Eye (tissue), 1 donor: ENCODE measurements around the gene CORO2A.
A peak's percentile ranks its signal among the peaks of the same experiment; 100 is the strongest.
"Not testable (repeated sequence)": the region's sequence is repeated elsewhere in the genome, so short reads cannot be mapped to it uniquely, and the experiment has no call there.

Source experiments
- DNase-seq: peaks from one replicate; pipeline ENCODE4 v3.0.0-alpha.2; 2015

CORO2A gene

GRCh38 chr9:98080326-98080725 lies 112.1 kb downstream of the CORO2A start:
- DNase-seq: peak; percentile 77

DNA sequence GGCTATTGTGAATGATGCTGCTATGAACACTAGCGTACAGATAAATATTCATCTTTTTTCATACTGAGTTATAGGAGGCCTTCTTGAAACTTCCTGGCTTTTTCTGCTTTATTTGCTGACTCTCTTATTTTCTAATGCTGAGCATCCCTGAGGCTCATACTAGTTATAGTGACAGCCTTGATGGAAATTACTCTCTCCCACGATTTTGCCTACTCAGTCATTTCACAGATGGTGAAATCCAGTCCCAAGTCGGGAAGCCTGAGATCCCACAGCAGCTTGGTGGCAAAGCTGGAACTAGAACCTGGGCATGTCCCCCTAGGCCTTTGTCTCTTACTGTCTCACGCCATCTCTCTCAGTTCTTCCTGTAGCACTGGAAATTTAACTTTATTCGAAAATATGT lies 113.5 kb downstream of the CORO2A start:
- no peak for DNase-seq

- not testable (repeated sequence) for DNase-seq
These were observed 115.9 kb downstream of the CORO2A start for GRCh38 chr9:98076514-98076890.

DNA sequence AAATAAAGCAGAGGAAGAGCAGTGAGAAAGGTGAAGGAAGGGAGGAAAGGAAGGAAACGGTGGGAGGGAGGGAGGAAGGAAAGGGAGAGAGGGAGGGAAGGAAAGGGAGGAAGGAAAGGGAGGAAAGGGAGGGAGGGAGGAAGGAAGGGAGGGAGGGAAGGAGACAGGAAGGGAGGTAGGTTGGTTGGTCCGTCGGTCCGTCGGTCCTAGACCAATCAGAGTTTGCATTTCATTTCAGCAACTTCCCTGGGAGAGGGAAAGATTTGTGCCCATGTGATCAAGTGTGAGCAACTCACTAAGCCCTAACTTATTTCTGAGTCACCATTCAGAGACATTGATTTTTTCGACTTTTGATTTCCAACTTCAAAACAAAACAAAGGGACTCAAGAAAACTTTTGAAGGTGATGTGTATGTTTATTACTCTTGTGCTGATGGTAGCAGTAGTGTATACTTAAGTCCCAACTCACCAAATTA lies 117.1 kb downstream of the CORO2A start:
- DNase-seq: no peak

DNA sequence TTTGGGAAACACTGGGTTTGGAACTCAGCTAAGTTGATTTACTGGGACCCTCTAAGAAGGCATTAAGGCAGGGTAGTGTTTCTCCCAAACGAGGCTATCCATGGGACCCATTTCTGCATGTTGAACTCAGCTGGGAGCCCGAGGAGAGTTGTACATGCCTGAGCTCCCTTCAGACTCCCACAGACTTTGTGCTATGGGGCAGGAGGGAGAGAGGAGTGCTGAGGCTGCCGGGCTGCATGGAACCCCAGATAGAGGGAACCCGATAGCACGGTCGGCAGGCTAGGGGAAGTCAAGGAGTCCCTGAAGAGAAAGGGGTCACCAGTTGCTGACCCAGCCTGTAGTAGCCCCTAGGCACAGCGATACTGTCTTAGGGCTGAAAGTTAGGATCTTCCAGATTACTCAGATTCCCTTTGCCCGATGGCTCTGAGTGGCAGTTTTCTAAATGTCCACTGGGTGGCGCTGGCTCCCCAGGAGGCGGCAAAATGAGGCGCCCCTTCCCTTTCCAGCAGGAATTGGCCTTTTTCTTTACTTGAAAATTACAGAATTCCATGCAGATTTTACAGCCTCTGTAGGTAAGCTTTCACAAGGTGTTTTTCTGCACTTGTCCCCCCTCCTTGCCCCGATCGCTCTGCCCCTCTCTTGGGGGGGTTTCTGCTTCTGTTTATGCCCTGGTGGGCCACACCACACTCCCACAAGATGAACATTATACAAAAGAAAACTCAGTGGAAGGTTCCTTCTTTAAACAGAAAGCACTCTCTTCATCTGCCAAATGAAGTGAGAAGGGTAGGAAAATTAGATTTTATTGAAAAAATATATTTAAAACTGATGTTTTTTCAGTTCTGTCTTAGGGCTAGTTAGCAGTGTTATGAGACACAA lies 118.1 kb downstream of the CORO2A start:
- DNase-seq: peak; percentile 87

DNA sequence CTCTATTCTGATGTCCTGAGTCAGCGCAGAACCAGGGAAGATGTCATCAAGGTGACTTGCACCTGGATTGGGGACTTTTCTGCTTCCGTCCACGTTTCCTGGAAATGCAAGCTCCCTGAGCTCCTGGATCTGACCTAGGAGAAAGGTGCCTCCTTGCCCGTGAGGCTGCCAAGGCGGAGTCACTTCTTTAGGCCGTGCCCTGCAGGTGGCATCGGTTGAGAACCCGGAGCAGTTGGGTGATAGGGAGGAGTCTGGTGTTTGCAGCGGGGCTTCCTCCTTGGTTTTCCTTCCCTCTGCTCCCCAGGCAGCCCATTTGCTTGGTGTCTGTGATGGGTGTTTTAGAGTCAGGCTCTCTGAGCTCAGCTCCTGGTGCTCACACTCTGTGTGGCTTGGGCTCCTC lies 120.7 kb downstream of the CORO2A start:
- no peak for DNase-seq
